Bronchial epithelial cell (primary cell): ENCODE measurements around the gene ARHGAP22. TPM values are rescaled to one million over a fixed set of nuclear protein-coding genes. Genes with fewer than 3 reads are reported as not detected.
A peak's percentile ranks its signal among the peaks of the same experiment; 100 is the strongest.

ENCODE experiments used
- DNase-seq: peaks from one replicate; pipeline ENCODE4 v3.0.0-alpha.2; 2010; ENCODE audit warnings: low read depth
- FAIRE-seq: peaks from 2 replicates; lab custom pipeline; 2011; peaks lifted over from hg19 to GRCh38; lab: Jason Lieb, UNC
- H3K27me3 ChIP-seq: 2 replicates; pipeline ENCODE4 v1.5.1; 2011; ENCODE audit warnings: low read length; ENCODE audit not compliant: control insufficient read depth, insufficient read depth
- H3K36me3 ChIP-seq: 2 replicates; pipeline ENCODE4 v1.5.1; 2011; ENCODE audit warnings: low read length; ENCODE audit not compliant: control insufficient read depth, insufficient read depth
- H3K4me3 ChIP-seq: 2 replicates; pipeline ENCODE4 v1.5.1; 2011; ENCODE audit warnings: mild to moderate bottlenecking, low read depth, low read length, control low read depth
- total RNA-seq: library from RNA; depleted of rRNA; stranded (reverse); fragments of >200 nt; gene quantifications from 2 replicates; pipeline ENCODE4 v1.2.1, GENCODE V29; 2014
- TF ChIP-seq, protein P1 (sequence below): IDR thresholded peaks from 2 replicates; pipeline ENCODE4 v1.5.1; 2011; ENCODE audit warnings: mild to moderate bottlenecking, moderate library complexity, low read length, control low read depth, inconsistent platforms; ENCODE audit not compliant: insufficient read depth, severe bottlenecking

ARHGAP22 gene
- total RNA-seq, 1 donor from 2014 or later = 9.0 TPM

DNA sequence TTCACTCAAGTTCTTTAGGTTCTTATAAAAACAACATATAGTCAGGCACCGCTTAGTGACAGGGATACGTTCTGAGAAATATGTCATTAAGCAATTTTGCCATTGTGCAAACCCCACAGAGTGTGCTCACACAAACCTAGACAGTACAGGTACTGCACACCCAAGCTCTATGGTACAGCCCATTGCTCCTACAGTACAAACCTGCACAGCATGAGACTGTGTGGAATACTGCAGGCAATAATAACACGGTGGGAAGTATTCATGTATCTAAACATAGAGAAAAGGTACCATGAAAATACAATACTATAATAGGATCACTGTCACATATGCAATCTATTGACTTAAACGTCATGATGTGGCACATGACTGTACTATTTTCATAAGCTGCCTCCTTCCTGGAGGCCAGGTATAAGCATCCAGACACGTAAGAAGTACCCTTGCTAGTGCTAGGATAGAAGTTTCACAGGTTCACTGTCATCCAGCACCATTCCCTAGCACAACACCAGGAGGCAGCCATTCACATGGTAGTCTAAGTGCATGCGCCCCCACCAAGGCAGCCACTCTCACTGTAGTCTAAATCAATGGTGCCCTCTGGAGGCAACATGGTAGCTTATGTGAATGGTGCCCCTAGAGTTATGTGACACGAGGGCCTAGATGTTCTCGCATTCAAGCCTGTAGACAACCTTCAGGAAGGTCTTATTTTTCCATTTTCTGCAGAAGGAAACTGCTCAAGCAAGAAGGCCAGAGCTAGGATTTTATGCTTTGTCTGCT, 98.5 kb downstream of the ARHGAP22 start:
- H3K4me3 ChIP-seq = no peak overlapping the region
- TF ChIP-seq, protein P1, sequence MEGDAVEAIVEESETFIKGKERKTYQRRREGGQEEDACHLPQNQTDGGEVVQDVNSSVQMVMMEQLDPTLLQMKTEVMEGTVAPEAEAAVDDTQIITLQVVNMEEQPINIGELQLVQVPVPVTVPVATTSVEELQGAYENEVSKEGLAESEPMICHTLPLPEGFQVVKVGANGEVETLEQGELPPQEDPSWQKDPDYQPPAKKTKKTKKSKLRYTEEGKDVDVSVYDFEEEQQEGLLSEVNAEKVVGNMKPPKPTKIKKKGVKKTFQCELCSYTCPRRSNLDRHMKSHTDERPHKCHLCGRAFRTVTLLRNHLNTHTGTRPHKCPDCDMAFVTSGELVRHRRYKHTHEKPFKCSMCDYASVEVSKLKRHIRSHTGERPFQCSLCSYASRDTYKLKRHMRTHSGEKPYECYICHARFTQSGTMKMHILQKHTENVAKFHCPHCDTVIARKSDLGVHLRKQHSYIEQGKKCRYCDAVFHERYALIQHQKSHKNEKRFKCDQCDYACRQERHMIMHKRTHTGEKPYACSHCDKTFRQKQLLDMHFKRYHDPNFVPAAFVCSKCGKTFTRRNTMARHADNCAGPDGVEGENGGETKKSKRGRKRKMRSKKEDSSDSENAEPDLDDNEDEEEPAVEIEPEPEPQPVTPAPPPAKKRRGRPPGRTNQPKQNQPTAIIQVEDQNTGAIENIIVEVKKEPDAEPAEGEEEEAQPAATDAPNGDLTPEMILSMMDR = peak; percentile 33
- H3K27me3 ChIP-seq = no peaks in the 10 kb centered on the region
- FAIRE-seq (peak; percentile 62), DNase-seq (peak; percentile 48)
- no peaks in the 10 kb centered on the region for H3K36me3 ChIP-seq

DNA sequence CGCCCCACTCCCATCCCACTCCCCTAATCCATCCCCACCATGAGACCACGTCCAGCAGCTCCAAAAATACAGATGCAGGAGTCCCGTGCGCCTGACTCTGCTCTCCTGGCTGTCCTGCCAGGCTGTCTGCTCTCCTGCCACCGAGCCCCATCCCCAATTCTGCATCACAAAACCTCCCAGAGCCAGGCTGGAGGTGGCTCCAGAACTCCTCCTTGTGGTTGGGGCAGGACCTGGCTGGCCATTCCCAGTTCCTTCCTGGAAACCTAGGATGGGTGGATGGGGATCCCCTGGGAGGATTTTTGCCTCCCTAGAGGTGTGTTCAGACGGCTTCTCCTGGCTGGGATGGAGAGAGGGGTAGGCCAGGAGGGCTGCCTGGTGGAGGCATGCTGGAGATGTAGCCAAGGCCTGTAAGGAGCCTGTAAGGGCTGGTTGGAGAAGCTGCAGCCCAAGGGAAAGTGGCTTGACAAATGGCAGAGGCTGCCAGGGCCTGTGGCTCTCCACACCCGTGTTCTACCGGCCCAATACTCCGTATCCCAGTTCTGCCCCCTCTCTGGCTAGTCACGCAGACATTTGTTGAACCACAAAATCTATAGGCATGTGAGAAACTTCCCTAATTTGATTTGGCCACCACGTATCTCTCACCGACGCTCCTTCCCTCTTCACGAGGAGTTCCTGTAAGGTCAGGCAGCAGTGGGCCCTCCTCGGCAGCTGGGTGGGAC, 99.3 kb downstream of the ARHGAP22 start:
- Histone ChIP-seq H3K36me3 (no peaks in the 10 kb centered on the region), H3K27me3 (no peaks in the 10 kb centered on the region), H3K4me3 (no peak overlapping the region)
- FAIRE-seq (no peak), DNase-seq (no peak)
- TF ChIP-seq, protein P1 = peak; percentile 53

DNA sequence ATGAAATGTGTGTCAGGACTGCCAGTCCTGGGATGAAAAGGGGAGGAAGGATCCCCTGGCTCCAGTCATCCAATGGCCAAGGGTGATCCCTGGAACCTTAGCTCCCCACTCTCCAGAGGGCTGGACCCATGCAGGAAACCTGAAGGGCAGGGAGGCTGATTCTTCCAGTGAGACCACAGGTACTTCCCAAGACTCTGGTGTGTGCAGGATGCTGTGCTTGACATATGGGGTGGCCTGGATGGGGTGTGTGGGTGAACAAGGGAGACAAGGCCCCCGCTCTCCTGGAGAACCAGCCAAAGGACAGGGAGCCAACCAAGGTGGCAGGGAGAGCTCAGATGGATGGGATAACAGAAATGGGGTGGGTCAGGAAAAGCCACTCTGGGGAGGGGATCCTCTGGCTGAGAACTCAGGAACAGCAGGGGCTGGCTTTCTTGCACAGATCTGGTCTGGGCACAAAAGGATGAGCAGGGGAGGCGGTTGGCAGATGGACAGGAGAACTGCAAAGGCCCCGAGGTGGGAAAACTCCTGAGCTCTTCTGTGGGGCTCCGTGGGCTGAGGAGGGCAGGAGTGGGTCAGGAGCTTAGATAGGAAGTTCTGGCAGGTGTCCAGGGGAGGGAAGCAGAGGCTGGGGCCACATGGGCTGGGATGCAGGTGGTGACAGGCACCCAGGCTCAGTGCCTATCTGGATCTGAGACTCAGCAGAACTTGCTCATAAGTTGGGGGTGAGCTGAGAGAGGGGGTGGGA, 100.6 kb downstream of the ARHGAP22 start:
- H3K27me3 ChIP-seq = no peaks in the 10 kb centered on the region
- FAIRE-seq = peak; percentile 60
- TF ChIP-seq, protein P1 = no peak

DNA sequence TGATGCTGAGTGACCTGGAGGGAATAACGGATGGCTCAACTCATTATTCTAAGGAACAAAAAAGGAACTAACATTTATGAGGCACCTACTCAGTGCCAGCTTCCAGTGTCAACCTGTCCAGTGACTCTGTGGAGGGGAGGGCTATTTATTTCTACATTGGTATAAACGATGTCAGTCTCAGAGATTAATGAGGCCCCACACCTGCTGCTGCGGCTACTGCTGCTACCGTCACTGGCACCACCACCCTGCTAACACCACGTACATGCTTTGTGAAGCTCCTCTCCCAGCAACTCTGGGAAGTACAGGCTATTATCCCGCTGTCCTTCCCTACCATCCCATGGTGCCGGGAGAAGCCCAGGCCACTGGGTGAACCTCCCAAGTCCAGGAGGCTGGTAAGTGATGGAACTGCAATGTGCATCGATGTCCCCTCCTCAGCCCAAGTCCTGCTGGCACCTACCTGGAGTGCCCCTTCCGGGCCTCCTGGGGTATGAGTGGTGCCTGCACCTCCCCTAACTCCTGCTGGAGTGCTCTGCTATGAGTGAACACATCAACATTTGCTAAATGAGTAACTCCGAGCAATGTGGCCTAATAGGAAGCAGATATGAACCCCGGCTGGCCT, 101.5 kb downstream of the ARHGAP22 start:
- FAIRE-seq = no peak
- Histone ChIP-seq H3K4me3 (no peak overlapping the region), H3K27me3 (no peaks in the 10 kb centered on the region), H3K36me3 (no peaks in the 10 kb centered on the region)
- TF ChIP-seq, protein P1 = no peak
- DNase-seq = no peak

More for the DNA sequence above, 100.6 kb downstream of the ARHGAP22 start:
- H3K36me3 ChIP-seq = no peaks in the 10 kb centered on the region
- H3K4me3 ChIP-seq = no peak overlapping the region
- no peak for DNase-seq

DNA sequence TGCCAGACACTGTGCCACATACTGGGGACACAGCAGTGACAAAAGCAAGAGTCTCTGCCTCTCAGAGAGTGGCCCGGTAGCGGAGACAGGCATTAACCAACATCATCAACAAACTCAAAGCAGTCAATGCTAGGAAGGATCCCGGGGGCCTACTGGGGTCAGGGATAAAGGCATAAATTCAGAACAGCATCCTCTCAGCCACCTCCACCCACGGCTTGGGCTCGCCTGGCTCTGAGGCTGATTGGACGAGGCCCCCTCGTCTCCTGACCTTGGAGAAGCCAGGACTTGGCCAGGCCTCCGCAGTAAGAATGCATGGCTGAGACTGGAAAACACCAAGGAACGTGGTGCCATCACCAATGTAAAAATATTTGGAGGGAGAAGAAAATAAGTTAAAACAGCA, 102.1 kb downstream of the ARHGAP22 start:
- no peak for DNase-seq
- no peaks in the 10 kb centered on the region for H3K36me3 ChIP-seq
- FAIRE-seq = no peak
- no peaks in the 10 kb centered on the region for H3K27me3 ChIP-seq
- TF ChIP-seq, protein P1 = no peak
- no peak overlapping the region for H3K4me3 ChIP-seq
